K562 (cell line): ENCODE measurements around the gene MICAL2.

ENCODE experiments used
- CHCHD3 ChIP-seq: fragments of 250-450 bp; sonication (Bioruptor Pico); IDR thresholded peaks from 2 replicates; pipeline ENCODE4 v2.1.2; 2022; ENCODE audit warnings: mild to moderate bottlenecking
- CTCF ChIP-seq, 3 experiments: IDR thresholded peaks in 2 of 3; conservative IDR thresholded peaks in 1 of 3; 2 replicates each; pipeline ENCODE4 v1.5.1; 2011 to 2012; ENCODE audit warnings: low read length in 3 of 3, mild to moderate bottlenecking in 3 of 3, control low read depth in 2 of 3, improper control_type of control experiment in 1 of 3, inconsistent platforms in 1 of 3, low read depth in 1 of 3, mixed read lengths in 1 of 3, moderate library complexity in 1 of 3; ENCODE audit not compliant: insufficient read depth in 2 of 3
- FOXM1 ChIP-seq, 2 experiments: fragments of 450-650 bp in 1 of 2; sonication (generic) in 1 of 2; formaldehyde crosslinking in 1 of 2; IDR thresholded peaks; 2 replicates each; pipeline versions ENCODE4 v1.6.1 to v1.9.0; 2017 to 2022; ENCODE audit warnings: low read depth in 2 of 2, mild to moderate bottlenecking in 2 of 2, missing genetic modification reagents in 1 of 2, moderate library complexity in 1 of 2
- MAX ChIP-seq: sonication (generic); formaldehyde crosslinking; IDR thresholded peaks from 2 replicates; pipeline ENCODE4 v1.9.0; 2022; ENCODE audit warnings: mild to moderate bottlenecking, missing genetic modification reagents

GRCh38 chr11:12282676-12283075 lies 172.3 kb downstream of the MICAL2 start:
- TF ChIP-seq CHCHD3 (CRISPR knock-in tag) (no peak), CTCF (IDR thresholded peaks at IDR 0.05 in 2 of 3, conservative IDR thresholded peaks at IDR 0.05 in 1 of 3; ENCODE audit: insufficient read depth in 2 of 3, low read depth in 1 of 3, low read length in 3 of 3) (no peak), FOXM1 (IDR thresholded peaks at IDR 0.05; ENCODE audit: low read depth) (no peak), FOXM1 (CRISPR knock-in tag; IDR thresholded peaks at IDR 0.05; ENCODE audit: low read depth) (no peak), MAX (CRISPR knock-in tag) (no peak)
